Measurements from ENCODE around the gene THUMPD2.

The THUMPD2 gene

DNA sequence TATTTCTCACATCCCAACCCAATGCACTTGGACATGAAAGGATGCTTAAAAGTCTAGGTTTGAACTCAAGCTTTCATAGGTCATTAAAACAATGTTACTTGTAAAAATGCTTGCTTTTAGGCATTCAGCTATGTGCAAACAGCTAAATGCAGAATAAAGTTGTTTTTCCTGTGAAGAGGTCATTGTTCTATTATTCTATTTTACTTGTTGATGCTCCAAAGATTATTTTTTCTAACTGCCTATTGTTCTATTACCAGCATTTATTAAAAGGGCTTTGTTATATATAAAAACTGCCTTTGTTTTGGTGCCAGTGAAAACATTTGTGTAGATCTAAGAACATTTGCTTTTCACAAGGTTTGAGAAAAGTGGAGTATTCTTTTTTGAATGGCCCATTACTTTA is 64.0 kb downstream of the THUMPD2 start:
- Mint-ChIP-seq H3K4me3 (no peak overlapping the region), H3K4me1 (peaks cover 4% of the 10 kb centered on the region), H3K27me3 (ENCODE audit: low read depth) (no peaks in the 10 kb centered on the region), H3K36me3 (ENCODE audit: low read depth) (peaks cover 11% of the 10 kb centered on the region), H3K27ac (no peak overlapping the region), H3K9me3 (no peaks in the 10 kb centered on the region)
- TF ChIP-seq, protein P1, sequence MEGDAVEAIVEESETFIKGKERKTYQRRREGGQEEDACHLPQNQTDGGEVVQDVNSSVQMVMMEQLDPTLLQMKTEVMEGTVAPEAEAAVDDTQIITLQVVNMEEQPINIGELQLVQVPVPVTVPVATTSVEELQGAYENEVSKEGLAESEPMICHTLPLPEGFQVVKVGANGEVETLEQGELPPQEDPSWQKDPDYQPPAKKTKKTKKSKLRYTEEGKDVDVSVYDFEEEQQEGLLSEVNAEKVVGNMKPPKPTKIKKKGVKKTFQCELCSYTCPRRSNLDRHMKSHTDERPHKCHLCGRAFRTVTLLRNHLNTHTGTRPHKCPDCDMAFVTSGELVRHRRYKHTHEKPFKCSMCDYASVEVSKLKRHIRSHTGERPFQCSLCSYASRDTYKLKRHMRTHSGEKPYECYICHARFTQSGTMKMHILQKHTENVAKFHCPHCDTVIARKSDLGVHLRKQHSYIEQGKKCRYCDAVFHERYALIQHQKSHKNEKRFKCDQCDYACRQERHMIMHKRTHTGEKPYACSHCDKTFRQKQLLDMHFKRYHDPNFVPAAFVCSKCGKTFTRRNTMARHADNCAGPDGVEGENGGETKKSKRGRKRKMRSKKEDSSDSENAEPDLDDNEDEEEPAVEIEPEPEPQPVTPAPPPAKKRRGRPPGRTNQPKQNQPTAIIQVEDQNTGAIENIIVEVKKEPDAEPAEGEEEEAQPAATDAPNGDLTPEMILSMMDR (IDR thresholded peaks at IDR 0.05; ENCODE audit: unreplicated experiment in 3 of 3) = no peak

DNA sequence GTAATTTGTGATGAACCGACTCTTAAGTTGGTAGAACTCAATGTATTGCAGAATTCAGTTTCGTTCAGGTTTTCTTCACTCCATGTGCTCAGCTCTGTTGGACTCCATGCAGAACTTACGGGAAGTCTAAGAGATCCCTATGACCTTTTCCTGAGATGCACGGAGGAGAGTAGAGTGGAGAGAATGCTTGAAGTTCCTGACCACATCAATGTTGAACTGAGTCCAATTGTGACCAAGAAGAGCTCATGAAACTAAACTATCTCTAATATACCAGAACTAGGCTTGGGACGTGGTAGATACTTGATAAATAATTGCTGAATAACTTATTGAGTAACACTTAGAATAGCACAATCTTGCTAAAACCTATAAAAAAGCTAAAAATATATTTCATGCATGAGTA is 66.1 kb downstream of the THUMPD2 start:
- TF ChIP-seq, protein P1 (IDR thresholded peaks at IDR 0.05; ENCODE audit: unreplicated experiment in 3 of 3) = no peak
- Mint-ChIP-seq H3K36me3 (ENCODE audit: low read depth) (peaks cover 13% of the 10 kb centered on the region), H3K27ac (no peak overlapping the region), H3K4me1 (peaks cover 4% of the 10 kb centered on the region), H3K4me3 (no peak overlapping the region), H3K9me3 (no peaks in the 10 kb centered on the region), H3K27me3 (ENCODE audit: low read depth) (no peaks in the 10 kb centered on the region)

DNA sequence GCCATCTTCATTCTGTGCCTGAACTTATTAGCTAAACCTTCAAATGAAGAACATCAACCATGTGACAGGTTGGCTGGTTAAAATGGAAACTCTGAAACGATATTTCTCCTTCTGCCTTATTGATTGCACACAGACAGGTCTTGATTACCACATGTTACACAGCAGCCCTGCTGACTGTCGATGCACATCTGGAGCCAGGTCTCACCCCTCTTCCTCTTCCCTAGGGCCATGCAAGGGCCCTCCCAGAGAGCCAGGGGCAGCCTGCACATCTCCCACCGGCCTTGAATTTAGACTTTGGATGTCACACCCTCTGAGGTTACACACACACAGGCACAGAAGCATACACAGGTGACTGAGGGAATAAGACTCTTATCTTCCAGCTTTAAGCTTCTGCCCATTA is 68.3 kb downstream of the THUMPD2 start:
- Mint-ChIP-seq H3K4me1 (peaks cover 4% of the 10 kb centered on the region), H3K27ac (no peak overlapping the region), H3K27me3 (ENCODE audit: low read depth) (no peaks in the 10 kb centered on the region), H3K4me3 (no peak overlapping the region), H3K9me3 (no peaks in the 10 kb centered on the region), H3K36me3 (ENCODE audit: low read depth) (peaks cover 17% of the 10 kb centered on the region)
- TF ChIP-seq, protein P1 (IDR thresholded peaks at IDR 0.05; ENCODE audit: unreplicated experiment in 3 of 3) = no peak

DNA sequence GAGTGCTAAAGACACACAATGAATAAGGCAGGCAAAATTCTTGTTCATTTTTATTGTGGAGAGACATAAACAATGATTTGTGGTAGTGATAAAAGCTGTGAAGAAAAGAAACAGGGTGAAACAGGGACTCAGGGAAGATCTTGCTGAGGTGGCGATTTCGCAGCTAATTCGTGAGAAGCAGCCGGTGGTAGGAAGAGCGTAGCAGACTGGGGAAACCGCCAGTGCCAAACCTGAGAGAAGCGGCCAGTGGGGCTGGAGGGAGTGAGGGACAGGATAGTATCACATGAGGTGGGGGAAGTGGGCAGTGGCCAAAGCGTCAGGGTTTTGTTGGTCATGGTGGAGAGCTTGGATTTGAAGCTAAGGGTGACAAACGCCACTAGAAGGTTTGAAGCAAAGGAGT is 71.1 kb downstream of the THUMPD2 start:
- H3K27me3 Mint-ChIP-seq (ENCODE audit: low read depth) = no peaks in the 10 kb centered on the region
- H3K36me3 Mint-ChIP-seq (ENCODE audit: low read depth) = peaks cover 21% of the 10 kb centered on the region

DNA sequence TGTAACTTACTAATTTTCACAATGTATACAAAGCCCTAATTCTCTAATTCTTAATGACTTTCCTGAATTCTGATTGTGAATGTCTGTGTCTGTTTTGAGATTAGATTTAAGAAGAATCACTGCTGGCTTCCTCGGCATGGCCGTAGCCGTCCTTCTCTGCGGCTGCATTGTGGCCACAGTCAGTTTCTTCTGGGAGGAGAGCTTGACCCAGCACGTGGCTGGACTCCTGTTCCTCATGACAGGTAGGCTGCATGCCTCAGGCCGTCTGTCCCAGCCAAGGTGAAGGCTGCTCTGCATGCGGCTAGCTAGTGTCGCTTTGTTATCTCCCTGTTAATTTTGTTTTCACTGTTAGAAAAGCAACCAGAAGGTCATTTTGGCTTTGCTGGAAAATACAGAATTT is 72.1 kb downstream of the THUMPD2 start:
- TF ChIP-seq, protein P1 (IDR thresholded peaks at IDR 0.05; ENCODE audit: unreplicated experiment in 3 of 3) = no peak
- peaks cover 15% of the 10 kb centered on the region for H3K36me3 Mint-ChIP-seq (ENCODE audit: low read depth)
- H3K27ac Mint-ChIP-seq = no peak overlapping the region
- no peaks in the 10 kb centered on the region for H3K27me3 Mint-ChIP-seq (ENCODE audit: low read depth)
- H3K4me3 Mint-ChIP-seq = no peak overlapping the region
- peaks cover 5% of the 10 kb centered on the region for H3K9me3 Mint-ChIP-seq
- H3K4me1 Mint-ChIP-seq = no peaks in the 10 kb centered on the region

More for the DNA sequence above, 71.1 kb downstream of the THUMPD2 start:
- no peaks in the 10 kb centered on the region for H3K4me1 Mint-ChIP-seq
- H3K27ac Mint-ChIP-seq = no peak overlapping the region
- no peak overlapping the region for H3K4me3 Mint-ChIP-seq
- TF ChIP-seq, protein P1 (IDR thresholded peaks at IDR 0.05; ENCODE audit: unreplicated experiment in 3 of 3) = no peak
- no peaks in the 10 kb centered on the region for H3K9me3 Mint-ChIP-seq

DNA sequence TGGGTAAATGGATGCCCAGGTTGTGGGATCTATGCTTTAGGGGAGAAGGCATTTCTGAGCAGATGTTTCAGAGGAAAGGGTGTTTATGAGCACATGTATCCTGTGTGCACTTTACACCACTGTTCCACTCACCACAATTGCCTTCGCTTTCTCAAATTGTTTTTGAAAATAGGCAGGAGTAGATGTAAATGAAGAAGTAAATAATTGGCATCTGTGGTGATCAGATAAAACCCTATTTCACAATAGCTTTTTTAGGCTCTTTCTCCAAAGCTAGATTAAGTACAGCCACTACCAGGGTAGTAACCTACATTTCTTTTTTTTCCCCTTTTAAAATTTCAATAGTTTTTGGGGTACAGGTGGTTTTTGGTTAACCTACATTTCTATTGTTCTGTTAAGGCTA is 72.7 kb downstream of the THUMPD2 start:
- peaks cover 11% of the 10 kb centered on the region for H3K9me3 Mint-ChIP-seq
- no peak overlapping the region for H3K4me3 Mint-ChIP-seq
- H3K36me3 Mint-ChIP-seq (ENCODE audit: low read depth) = peaks cover 20% of the 10 kb centered on the region
- TF ChIP-seq, protein P1 (IDR thresholded peaks at IDR 0.05; ENCODE audit: unreplicated experiment in 3 of 3) = no peak
- no peaks in the 10 kb centered on the region for H3K4me1 Mint-ChIP-seq
- H3K27me3 Mint-ChIP-seq (ENCODE audit: low read depth) = no peaks in the 10 kb centered on the region
- no peak overlapping the region for H3K27ac Mint-ChIP-seq

Data from nephron (organoid).